GM23338 (cell line): ENCODE results near the gene GNG4. TPM values are rescaled to one million over a fixed set of nuclear protein-coding genes. Genes with fewer than 3 reads are reported as not detected.

Source experiments
- ATAC-seq: fragments of 200-7000 bp; cut with Tn5 transposase; 3 replicates; pipeline ENCODE4 v1.9.1; 2020
- DNase-seq: peaks from one replicate; pipeline ENCODE4 v3.0.0-alpha.2; 2015; ENCODE audit warnings: low spot score
- H2AFZ ChIP-seq: fragments of 200-600 bp; sonication (generic); 2 replicates; pipeline ENCODE4 v1.8.0; 2016; ENCODE audit warnings: antibody characterized with exemption, mild to moderate bottlenecking, moderate library complexity
- H3F3A ChIP-seq: fragments of 200-600 bp; sonication (generic); replicated peaks from 2 replicates; pipeline ENCODE4 v1.8.0; 2017; ENCODE audit warnings: antibody characterized with exemption, mixed run types, low read depth
- H3K27ac ChIP-seq: fragments of 200-600 bp; sonication (generic); 2 replicates; pipeline ENCODE4 v1.6.1; 2016; ENCODE audit warnings: low read depth
- H3K27me3 ChIP-seq: fragments of 200-600 bp; sonication (generic); 2 replicates; pipeline ENCODE4 v1.8.0; 2016; ENCODE audit warnings: mild to moderate bottlenecking, mixed run types, moderate library complexity; ENCODE audit not compliant: insufficient read depth
- H3K36me3 ChIP-seq: fragments of 200-600 bp; sonication (generic); 2 replicates; pipeline ENCODE4 v1.8.0; 2016; ENCODE audit warnings: mild to moderate bottlenecking; ENCODE audit not compliant: insufficient read depth
- H3K4me1 ChIP-seq: fragments of 200-600 bp; sonication (generic); 2 replicates; pipeline ENCODE4 v1.8.0; 2016; ENCODE audit warnings: mild to moderate bottlenecking, moderate library complexity; ENCODE audit not compliant: insufficient read depth
- H3K4me2 ChIP-seq: fragments of 200-600 bp; sonication (generic); 2 replicates; pipeline ENCODE4 v1.7.1; 2017; ENCODE audit warnings: mixed run types
- H3K4me3 ChIP-seq: fragments of 200-600 bp; sonication (generic); 2 replicates; pipeline ENCODE4 v1.6.1; 2016; ENCODE audit warnings: mixed run types
- H3K79me2 ChIP-seq: fragments of 200-600 bp; sonication (generic); replicated peaks from 2 replicates; pipeline ENCODE4 v1.8.0; 2017; ENCODE audit warnings: mild to moderate bottlenecking; ENCODE audit not compliant: insufficient read depth
- H3K9me2 ChIP-seq: fragments of 200-600 bp; sonication (generic); 2 replicates; pipeline ENCODE4 v1.8.0; 2017; ENCODE audit not compliant: insufficient read depth
- H4K20me1 ChIP-seq: fragments of 200-600 bp; sonication (generic); replicated peaks from 2 replicates; pipeline ENCODE4 v1.8.0; 2017; ENCODE audit warnings: mild to moderate bottlenecking; ENCODE audit not compliant: insufficient read depth
- H3K27ac Mint-ChIP-seq: 2 replicates; pipeline ENCODE4 v1.8.0; 2020; ENCODE audit warnings: inconsistent platforms, mild to moderate bottlenecking, moderate library complexity, mixed read lengths
- H3K27me3 Mint-ChIP-seq: 3 replicates; pipeline ENCODE4 v1.8.0; 2022; ENCODE audit warnings: low read depth, mild to moderate bottlenecking, moderate library complexity, mixed read lengths, inconsistent platforms; ENCODE audit not compliant: insufficient read depth, poor library complexity
- H3K36me3 Mint-ChIP-seq: 3 replicates; pipeline ENCODE4 v1.8.0; 2021; ENCODE audit warnings: low read depth, mild to moderate bottlenecking, inconsistent platforms, moderate library complexity, mixed read lengths
- H3K4me1 Mint-ChIP-seq: 3 replicates; pipeline ENCODE4 v1.8.0; 2020; ENCODE audit warnings: mild to moderate bottlenecking, inconsistent platforms, mixed read lengths
- H3K4me3 Mint-ChIP-seq: 3 replicates; pipeline ENCODE4 v1.8.0; 2021; ENCODE audit warnings: moderate library complexity, mild to moderate bottlenecking, inconsistent platforms, mixed read lengths
- H3K9me3 Mint-ChIP-seq: 3 replicates; pipeline ENCODE4 v1.8.0; 2020; ENCODE audit warnings: moderate library complexity, mild to moderate bottlenecking, inconsistent platforms, mixed read lengths
- CREB1 ChIP-seq: fragments of 250-450 bp; sonication (Bioruptor Pico); IDR thresholded peaks from 2 replicates; pipeline ENCODE4 v1.5.0; 2020; ENCODE audit warnings: low read depth, mild to moderate bottlenecking, moderate library complexity
- CTCF ChIP-seq, 2 experiments: fragments of 200-600 bp in 1 of 2; sonication (generic) in 1 of 2; conservative IDR thresholded peaks; 2 replicates each; pipeline versions ENCODE4 v1.5.1 to v1.6.1; 2016 to 2017; ENCODE audit warnings: antibody characterized with exemption in 2 of 2, low read depth in 2 of 2, mild to moderate bottlenecking in 2 of 2, moderate library complexity in 1 of 2
- ETS1 ChIP-seq: IDR thresholded peaks from 2 replicates; pipeline ENCODE4 v1.6.1; 2016; ENCODE audit warnings: antibody characterized with exemption
- EZH2 ChIP-seq: fragments of 200-600 bp; sonication (generic); IDR thresholded peaks from one replicate; pipeline ENCODE4 v1.8.0; 2017; ENCODE audit warnings: antibody characterized with exemption, mild to moderate bottlenecking, low read depth; ENCODE audit not compliant: unreplicated experiment
- EZH2phosphoT487 ChIP-seq: fragments of 200-600 bp; sonication (generic); IDR thresholded peaks from one replicate; pipeline ENCODE4 v1.8.1; 2018; ENCODE audit warnings: antibody characterized with exemption; ENCODE audit not compliant: unreplicated experiment
- JUNB ChIP-seq: IDR thresholded peaks from one replicate; pipeline ENCODE4 v1.6.1; 2016; ENCODE audit warnings: antibody characterized with exemption; ENCODE audit not compliant: unreplicated experiment
- NANOG ChIP-seq: IDR thresholded peaks from 2 replicates; pipeline ENCODE4 v1.6.1; 2016; ENCODE audit warnings: antibody characterized with exemption, borderline replicate concordance
- POLR2AphosphoS5 ChIP-seq: IDR thresholded peaks from 2 replicates; pipeline ENCODE4 v1.6.1; 2016; ENCODE audit warnings: antibody characterized with exemption, low read depth
- REST ChIP-seq: IDR thresholded peaks from one replicate; pipeline ENCODE4 v1.6.1; 2018; ENCODE audit warnings: antibody characterized with exemption; ENCODE audit not compliant: unreplicated experiment
- STAT1 ChIP-seq: IDR thresholded peaks from one replicate; pipeline ENCODE4 v1.6.1; 2016; ENCODE audit warnings: antibody characterized with exemption; ENCODE audit not compliant: unreplicated experiment
- ZNF331 ChIP-seq: fragments of 250-450 bp; sonication (Bioruptor Pico); IDR thresholded peaks from 2 replicates; pipeline ENCODE4 v1.5.0; 2020; ENCODE audit warnings: low read depth, mild to moderate bottlenecking, moderate library complexity
- ZNF462 ChIP-seq: fragments of 250-450 bp; sonication (Bioruptor Pico); IDR thresholded peaks from 2 replicates; pipeline ENCODE4 v1.5.0; 2020; ENCODE audit warnings: mild to moderate bottlenecking, moderate library complexity
- polyA plus RNA-seq: library from polyadenylated mRNA; unstranded; fragments of >200 nt; fragmentation: Nextera tagmentation; extraction: Ambion mirVana; gene quantifications from 2 replicates; pipeline ENCODE4 v1.2.1, GENCODE V29; 2016
- total RNA-seq: library from RNA; depleted of rRNA; stranded (reverse); fragments of >200 nt; shearing (Covaris generic); gene quantifications from 2 replicates; pipeline ENCODE4 v1.2.3, GENCODE V29; 2014

The GNG4 gene
- total and polyA plus RNA-seq, 2 experiments from 2014 or later: 40.2 to 49.2 TPM

GRCh38 chr1:235504494-235505222 is 144.9 kb downstream of the GNG4 start:
- H3K4me3 ChIP-seq: peak overlapping the region; percentile 74
- H3F3A ChIP-seq: no peaks in the 10 kb centered on the region; the same call in 1 of the 2 replicates
- peaks cover 19% of the 10 kb centered on the region for H3K4me1 ChIP-seq
- no peaks in the 10 kb centered on the region for H3K36me3 ChIP-seq
- Mint-ChIP-seq H3K9me3 (no peaks in the 10 kb centered on the region; the same call in 2 of the 3 replicates), H3K27me3 (peaks cover 6% of the 10 kb centered on the region), H3K36me3 (no peaks in the 10 kb centered on the region), H3K27ac (peak overlapping the region; percentile 99), H3K4me1 (peaks cover 13% of the 10 kb centered on the region), H3K4me3 (peak overlapping the region; percentile 93)
- no peaks in the 10 kb centered on the region for H3K27me3 ChIP-seq
- peaks cover 17% of the 10 kb centered on the region for H4K20me1 ChIP-seq
- peak overlapping the region; percentile 99 for H3K27ac ChIP-seq
- H3K79me2 ChIP-seq: peaks cover 39% of the 10 kb centered on the region
- peak; percentile 99 for DNase-seq
- peak overlapping the region; percentile 82 for H3K4me2 ChIP-seq
- no peak for TF ChIP-seq NANOG
- no peak for TF ChIP-seq ZNF462 (CRISPR knock-in tag)
- no peak for TF ChIP-seq ZNF331 (CRISPR knock-in tag)
- no peak for TF ChIP-seq REST
- TF ChIP-seq CREB1: peak; percentile 94
- TF ChIP-seq EZH2: no peak
- TF ChIP-seq JUNB: no peak
- peak; percentile 87 for TF ChIP-seq POLR2AphosphoS5
- TF ChIP-seq ETS1: peak; percentile 95
- peak; percentile 57 to 78 for TF ChIP-seq CTCF (conservative IDR thresholded peaks at IDR 0.05; ENCODE audit: low read depth in 2 of 2)
- TF ChIP-seq STAT1: no peak
- TF ChIP-seq EZH2phosphoT487: no peak
- peak; percentile 83 for ATAC-seq
- H2AFZ ChIP-seq: peak overlapping the region; percentile 99
- no peaks in the 10 kb centered on the region for H3K9me2 ChIP-seq
